Ascending aorta (tissue), 2 donors: ENCODE data around the gene THEM5. TPM values are rescaled to one million over a fixed set of nuclear protein-coding genes. Genes with fewer than 3 reads are reported as not detected.

ENCODE experiments used
- DNase-seq, 2 donors: peaks; one replicate each; pipeline ENCODE4 v3.0.0-alpha.2; 2019; ENCODE audit warnings: low spot score in 2 of 2
- H3K27ac ChIP-seq, 2 donors: fragments of 200-600 bp; sonication (generic); one replicate each; pipeline ENCODE4 v1.5.1; 2016 to 2017; ENCODE audit warnings: mild to moderate bottlenecking in 1 of 2
- H3K27me3 ChIP-seq: fragments of 200-600 bp; sonication (generic); one replicate; pipeline ENCODE4 v1.5.1; 2017
- H3K36me3 ChIP-seq, 2 donors: fragments of 200-600 bp; sonication (generic); one replicate each; pipeline ENCODE4 v1.5.1; 2016
- H3K4me1 ChIP-seq, 2 donors: fragments of 200-600 bp; sonication (generic); one replicate each; pipeline ENCODE4 v1.5.1; 2016 to 2017; ENCODE audit warnings: mild to moderate bottlenecking in 1 of 2
- H3K4me3 ChIP-seq, 2 donors: fragments of 200-600 bp; sonication (generic); one replicate each; pipeline ENCODE4 v1.5.1; 2016 to 2017; ENCODE audit warnings: mild to moderate bottlenecking in 1 of 2
- H3K9me3 ChIP-seq, 2 donors: fragments of 200-600 bp; sonication (generic); one replicate each; pipeline ENCODE4 v1.5.1; 2016
- intact Hi-C: fragments of 100-400 bp; cut with DNase I; formaldehyde crosslinking; loops from one replicate; pipeline ENCODE4 v1.15.1; 2023
- total RNA-seq: library from RNA; depleted of rRNA; stranded (reverse); fragments of >200 nt; gene quantifications from one replicate; pipeline ENCODE4 v1.1.0, GENCODE V29; 2016
- TF ChIP-seq, protein P1 (sequence below), 3 experiments: fragments of 200-600 bp in 2 of 3; fragments of 450-650 bp in 1 of 3; sonication (generic) in 2 of 3; IDR thresholded peaks; one replicate each; pipeline ENCODE4 v1.5.1; 2016 to 2019; ENCODE audit warnings: antibody characterized with exemption in 3 of 3, mild to moderate bottlenecking in 1 of 3, moderate library complexity in 1 of 3

The THEM5 gene
- total RNA-seq, 1 donor from 2014 or later: not detected

DNA sequence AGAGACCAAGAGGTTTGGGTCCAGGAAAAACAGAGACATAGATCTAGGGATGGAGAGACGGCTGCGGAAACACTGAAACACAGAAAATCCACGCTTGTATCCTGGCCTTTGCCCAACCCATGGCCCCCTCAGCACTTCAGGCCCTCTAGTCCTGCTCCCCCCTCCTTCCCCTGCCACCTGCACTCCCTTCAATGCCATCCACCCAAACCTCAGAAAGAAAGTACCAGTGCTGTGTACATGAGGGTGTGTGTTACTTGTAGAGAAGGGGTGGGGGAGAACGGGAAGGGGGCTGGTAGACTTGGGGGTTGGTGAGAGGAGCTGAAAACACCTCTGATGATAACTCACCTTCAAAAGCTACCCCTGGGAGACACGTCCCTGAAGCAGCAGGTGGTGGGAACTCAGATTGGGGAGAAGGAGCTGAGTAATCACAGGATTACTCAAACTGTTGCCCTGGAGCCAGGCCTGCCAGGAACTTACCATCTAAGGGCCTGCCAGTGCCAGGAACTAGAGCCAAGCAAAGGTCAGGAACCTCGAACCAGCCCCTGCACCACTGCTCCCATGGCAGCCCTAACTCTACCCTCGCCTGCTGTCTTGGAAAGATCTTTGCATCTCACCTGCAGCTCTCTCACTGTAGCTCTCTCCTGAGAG is 33.4 kb downstream of the THEM5 start:
- intact Hi-C loops: no loop called here
- TF ChIP-seq, protein P1, sequence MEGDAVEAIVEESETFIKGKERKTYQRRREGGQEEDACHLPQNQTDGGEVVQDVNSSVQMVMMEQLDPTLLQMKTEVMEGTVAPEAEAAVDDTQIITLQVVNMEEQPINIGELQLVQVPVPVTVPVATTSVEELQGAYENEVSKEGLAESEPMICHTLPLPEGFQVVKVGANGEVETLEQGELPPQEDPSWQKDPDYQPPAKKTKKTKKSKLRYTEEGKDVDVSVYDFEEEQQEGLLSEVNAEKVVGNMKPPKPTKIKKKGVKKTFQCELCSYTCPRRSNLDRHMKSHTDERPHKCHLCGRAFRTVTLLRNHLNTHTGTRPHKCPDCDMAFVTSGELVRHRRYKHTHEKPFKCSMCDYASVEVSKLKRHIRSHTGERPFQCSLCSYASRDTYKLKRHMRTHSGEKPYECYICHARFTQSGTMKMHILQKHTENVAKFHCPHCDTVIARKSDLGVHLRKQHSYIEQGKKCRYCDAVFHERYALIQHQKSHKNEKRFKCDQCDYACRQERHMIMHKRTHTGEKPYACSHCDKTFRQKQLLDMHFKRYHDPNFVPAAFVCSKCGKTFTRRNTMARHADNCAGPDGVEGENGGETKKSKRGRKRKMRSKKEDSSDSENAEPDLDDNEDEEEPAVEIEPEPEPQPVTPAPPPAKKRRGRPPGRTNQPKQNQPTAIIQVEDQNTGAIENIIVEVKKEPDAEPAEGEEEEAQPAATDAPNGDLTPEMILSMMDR (IDR thresholded peaks at IDR 0.05): no peak
- Histone ChIP-seq H3K27ac (no peak overlapping the region), H3K4me1 (no peaks in the 10 kb centered on the region), H3K9me3 (no peaks in the 10 kb centered on the region), H3K36me3 (no peaks in the 10 kb centered on the region), H3K27me3 (no peaks in the 10 kb centered on the region), H3K4me3 (no peak overlapping the region)
- no peak for DNase-seq

DNA sequence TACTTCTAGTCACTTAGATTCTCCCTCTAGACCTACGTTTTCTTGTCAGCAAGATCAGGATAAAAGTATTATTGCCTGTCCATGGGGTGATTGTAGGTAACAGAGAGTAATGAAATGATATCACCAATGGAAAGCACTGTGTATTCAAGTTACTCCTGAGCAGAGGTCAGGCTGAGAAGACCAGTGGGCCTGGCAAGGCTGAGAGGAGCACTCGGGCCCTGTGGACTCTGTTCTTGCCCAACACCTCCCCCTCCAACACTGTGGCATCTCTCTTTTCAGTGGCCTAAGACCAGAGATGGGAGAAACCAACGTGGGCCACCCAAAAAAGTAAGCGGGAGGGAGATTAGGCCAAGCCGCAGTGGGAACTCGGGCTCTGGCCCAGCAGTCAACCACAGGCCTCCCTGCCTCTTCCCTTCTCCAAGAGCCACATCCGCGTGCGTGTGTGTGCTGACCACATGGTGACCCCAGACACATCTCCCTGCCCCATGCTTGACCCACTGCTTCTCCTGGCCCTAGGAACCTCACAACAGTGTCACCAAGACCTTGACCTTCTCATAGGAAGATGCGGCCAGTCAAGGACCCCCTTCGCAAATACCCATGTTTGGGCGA is 34.2 kb downstream of the THEM5 start:
- no peaks in the 10 kb centered on the region for H3K9me3 ChIP-seq
- no peak overlapping the region for H3K4me3 ChIP-seq
- no peaks in the 10 kb centered on the region for H3K27me3 ChIP-seq
- no peaks in the 10 kb centered on the region for H3K4me1 ChIP-seq
- TF ChIP-seq, protein P1 (IDR thresholded peaks at IDR 0.05): no peak
- no peak for DNase-seq
- no peak overlapping the region for H3K27ac ChIP-seq
- H3K36me3 ChIP-seq: no peaks in the 10 kb centered on the region
- intact Hi-C loops: no loop called here

DNA sequence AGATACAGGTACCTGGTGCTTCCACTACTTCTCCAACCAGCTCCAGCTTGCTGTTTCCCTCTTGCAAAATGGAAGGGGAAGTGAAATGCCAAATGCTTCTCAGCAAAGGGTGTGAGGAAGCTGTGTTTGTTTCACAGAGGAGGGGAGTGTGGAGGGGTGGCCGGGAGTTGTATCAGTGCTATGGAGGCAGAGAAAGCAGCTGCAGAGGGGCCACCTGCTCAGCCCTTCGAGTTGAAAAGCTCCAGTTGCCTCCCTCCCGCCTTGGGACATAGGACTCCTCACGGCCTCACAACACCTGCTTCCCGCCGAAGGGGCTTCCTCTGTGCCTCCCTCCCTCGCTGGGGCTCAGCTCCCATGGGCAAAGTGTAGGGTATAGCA is 36.2 kb downstream of the THEM5 start:
- Histone ChIP-seq H3K27me3 (no peaks in the 10 kb centered on the region), H3K4me1 (no peaks in the 10 kb centered on the region), H3K36me3 (no peaks in the 10 kb centered on the region), H3K9me3 (no peaks in the 10 kb centered on the region), H3K27ac (no peak overlapping the region), H3K4me3 (no peak overlapping the region)
- intact Hi-C loops: no loop called here
- TF ChIP-seq, protein P1 (IDR thresholded peaks at IDR 0.05): no peak
- DNase-seq: no peak

DNA sequence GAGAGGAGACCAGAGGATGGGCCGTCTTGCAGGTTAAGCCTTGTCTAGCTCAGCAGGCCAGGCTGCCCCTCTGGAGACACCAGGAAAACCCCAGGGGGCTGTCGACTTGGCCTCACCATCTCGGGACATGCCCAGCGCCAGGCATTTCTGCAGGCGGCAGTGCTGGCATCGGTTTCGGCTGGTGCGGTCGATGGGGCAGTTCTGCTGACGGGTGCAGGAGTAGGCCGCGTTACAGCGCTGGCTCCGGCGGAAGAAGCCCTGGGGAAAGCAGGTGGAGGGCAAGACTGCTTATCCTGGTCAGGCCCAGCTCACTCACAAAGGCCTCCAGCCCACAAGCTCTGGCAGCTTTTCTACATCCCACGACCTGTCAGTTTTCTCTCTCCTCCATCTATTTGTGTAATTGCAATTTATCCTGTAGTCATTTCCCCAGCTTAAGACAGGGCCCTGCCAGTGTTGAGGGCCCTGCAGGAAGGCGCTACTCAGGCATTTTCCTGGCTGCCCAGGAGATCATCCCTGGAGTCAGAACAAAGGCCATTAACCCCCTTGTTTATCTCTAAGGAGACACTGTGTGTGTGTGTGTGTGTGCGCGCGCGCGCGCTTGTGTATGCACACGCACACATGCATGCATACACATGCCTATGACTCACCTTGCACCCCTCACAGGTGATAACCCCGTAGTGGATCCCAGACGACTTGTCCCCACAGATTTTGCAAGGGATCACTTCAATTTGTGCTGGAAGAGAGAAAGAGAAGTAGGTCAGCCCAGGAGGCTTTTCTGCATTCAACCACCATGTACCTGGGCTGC is 36.8 kb downstream of the THEM5 start:
- TF ChIP-seq, protein P1 (IDR thresholded peaks at IDR 0.05): no peak
- Histone ChIP-seq H3K9me3 (no peaks in the 10 kb centered on the region), H3K4me3 (no peak overlapping the region), H3K27me3 (no peaks in the 10 kb centered on the region), H3K27ac (no peak overlapping the region), H3K4me1 (no peaks in the 10 kb centered on the region), H3K36me3 (no peaks in the 10 kb centered on the region)
- intact Hi-C loops: no loop called here
- DNase-seq: no peak

DNA sequence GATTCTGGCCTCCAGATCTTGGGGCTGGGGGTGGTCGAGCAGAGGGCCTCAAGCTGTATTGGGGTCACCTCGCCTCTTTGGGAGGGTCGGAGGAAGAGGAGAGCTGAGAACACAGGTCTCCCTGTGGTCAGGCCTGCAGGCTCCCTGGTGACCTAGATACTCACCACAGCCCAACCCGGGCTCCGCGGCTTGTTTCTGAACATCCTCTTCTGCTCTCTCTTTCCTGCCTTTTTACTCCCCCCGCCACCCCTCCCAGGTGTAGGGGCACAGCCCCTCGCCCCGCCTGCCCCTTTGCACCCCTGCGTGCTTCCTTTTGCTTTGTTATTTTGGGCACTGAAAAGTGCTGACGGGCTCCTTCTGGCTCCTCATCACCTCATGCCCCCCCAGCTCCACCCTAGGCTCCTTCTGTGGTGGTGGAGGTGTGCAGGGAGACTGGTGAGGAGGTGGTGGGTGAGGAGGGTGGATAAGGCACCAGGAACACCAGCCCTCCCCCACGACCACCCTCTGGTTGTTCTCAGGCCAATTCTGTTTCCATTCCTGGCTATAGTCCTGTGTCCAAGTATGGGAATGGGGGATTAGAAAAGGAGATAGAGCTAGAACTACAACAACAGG is 37.7 kb downstream of the THEM5 start:
- DNase-seq: no peak
- Histone ChIP-seq H3K27ac (no peak overlapping the region), H3K4me3 (no peak overlapping the region), H3K9me3 (no peaks in the 10 kb centered on the region), H3K27me3 (no peaks in the 10 kb centered on the region), H3K36me3 (no peaks in the 10 kb centered on the region), H3K4me1 (no peaks in the 10 kb centered on the region)
- intact Hi-C loops: no loop called here
- TF ChIP-seq, protein P1 (IDR thresholded peaks at IDR 0.05): no peak
